Measurements from ENCODE around the gene MDM2.
"Not testable (repeated sequence)": the region's sequence is repeated elsewhere in the genome, so short reads cannot be mapped to it uniquely, and the experiment has no call there.

Gene MDM2

GRCh38 chr12:68786929-68787328 lies 21.0 kb upstream of the MDM2 start:
- DNase-seq: no peak

- DNase-seq: no peak
Observed at GRCh38 chr12:68788554-68789143, 19.3 kb upstream of the MDM2 start.

GRCh38 chr12:68789144-68789878 lies 18.7 kb upstream of the MDM2 start:
- DNase-seq: no peak

GRCh38 chr12:68790081-68790951 lies 17.7 kb upstream of the MDM2 start:
- DNase-seq: no peak

GRCh38 chr12:68790952-68791234 lies 17.1 kb upstream of the MDM2 start:
- no peak for DNase-seq

- no peak for DNase-seq
Observed at GRCh38 chr12:68791897-68792481, 16.0 kb upstream of the MDM2 start.

- DNase-seq: no peak
Observed at GRCh38 chr12:68792952-68793351, 15.0 kb upstream of the MDM2 start.

GRCh38 chr12:68793436-68793835 lies 14.5 kb upstream of the MDM2 start:
- DNase-seq: no peak

GRCh38 chr12:68793975-68794652 lies 13.9 kb upstream of the MDM2 start:
- DNase-seq: no peak

- DNase-seq: no peak
Observed at GRCh38 chr12:68794653-68795251, 13.2 kb upstream of the MDM2 start.

- DNase-seq: no peak
Observed at GRCh38 chr12:68796399-68796798, 11.6 kb upstream of the MDM2 start.

GRCh38 chr12:68798882-68799234 lies 9.1 kb upstream of the MDM2 start:
- no peak for DNase-seq

- no peak for DNase-seq
Observed at GRCh38 chr12:68800294-68800693, 7.7 kb upstream of the MDM2 start.

- DNase-seq: not testable (repeated sequence)
Observed at GRCh38 chr12:68801124-68801523, 6.9 kb upstream of the MDM2 start.

- not testable (repeated sequence) for DNase-seq
Observed at GRCh38 chr12:68802372-68802745, 5.6 kb upstream of the MDM2 start.

GRCh38 chr12:68802911-68803651 lies 4.9 kb upstream of the MDM2 start:
- DNase-seq: not testable (repeated sequence)

GRCh38 chr12:68803948-68804656 lies 3.9 kb upstream of the MDM2 start:
- DNase-seq: no peak

GRCh38 chr12:68804657-68805591 lies 3.1 kb upstream of the MDM2 start:
- no peak for DNase-seq

GRCh38 chr12:68805592-68806120 lies 2.3 kb upstream of the MDM2 start:
- DNase-seq: no peak
